Stimulated activated CD8-positive, alpha-beta memory T cell treated with anti-CD3 and anti-CD28 coated beads, Interleukin-12 subunit alpha, Interleukin-12 subunit beta, amount 100 ng/mL, for 4 hours (primary cell): ENCODE data around the gene CDH4.

ENCODE experiments used
- DNase-seq: peaks from one replicate; pipeline ENCODE4 v3.0.0-alpha.2; 2020; ENCODE audit warnings: low read depth

CDH4 gene

GRCh38 chr20:61519488-61519887 is 267.4 kb downstream of the CDH4 start:
- no peak for DNase-seq

GRCh38 chr20:61520076-61520892 is 268.2 kb downstream of the CDH4 start:
- DNase-seq, result no peak

GRCh38 chr20:61520893-61521460 is 268.9 kb downstream of the CDH4 start:
- DNase-seq, result no peak

- no peak for DNase-seq
Observed at GRCh38 chr20:61521687-61522420, 269.8 kb downstream of the CDH4 start.

- DNase-seq, result no peak
Observed at GRCh38 chr20:61522498-61523090, 270.5 kb downstream of the CDH4 start.

- no peak for DNase-seq
Observed at GRCh38 chr20:61523145-61523544, 271.1 kb downstream of the CDH4 start.

GRCh38 chr20:61524951-61525666 is 273.0 kb downstream of the CDH4 start:
- no peak for DNase-seq

- DNase-seq, result no peak
Observed at GRCh38 chr20:61525781-61526431, 273.8 kb downstream of the CDH4 start.

- no peak for DNase-seq
Observed at GRCh38 chr20:61526907-61527306, 274.8 kb downstream of the CDH4 start.

GRCh38 chr20:61527626-61528025 is 275.6 kb downstream of the CDH4 start:
- no peak for DNase-seq

GRCh38 chr20:61528591-61528990 is 276.5 kb downstream of the CDH4 start:
- DNase-seq, result no peak

GRCh38 chr20:61529354-61529753 is 277.3 kb downstream of the CDH4 start:
- DNase-seq, result no peak

GRCh38 chr20:61531553-61532345 is 279.7 kb downstream of the CDH4 start:
- DNase-seq, result no peak

GRCh38 chr20:61532736-61533135 is 280.7 kb downstream of the CDH4 start:
- no peak for DNase-seq

GRCh38 chr20:61533231-61533631 is 281.2 kb downstream of the CDH4 start:
- no peak for DNase-seq

- DNase-seq, result no peak
Observed at GRCh38 chr20:61534346-61534745, 282.3 kb downstream of the CDH4 start.

- no peak for DNase-seq
Observed at GRCh38 chr20:61535091-61535490, 283.0 kb downstream of the CDH4 start.

- DNase-seq, result no peak
Observed at GRCh38 chr20:61535536-61535935, 283.5 kb downstream of the CDH4 start.

- no peak for DNase-seq
Observed at GRCh38 chr20:61535956-61536355, 283.9 kb downstream of the CDH4 start.

- no peak for DNase-seq
Observed at GRCh38 chr20:61536671-61537070, 284.6 kb downstream of the CDH4 start.
